ENCODE measurements around the gene FER1L5. TPM values are rescaled to one million over a fixed set of nuclear protein-coding genes. Genes with fewer than 3 reads are reported as not detected.

FER1L5 gene
- total RNA-seq, 1 experiment from 2014 or later, result 0.91 TPM

DNA sequence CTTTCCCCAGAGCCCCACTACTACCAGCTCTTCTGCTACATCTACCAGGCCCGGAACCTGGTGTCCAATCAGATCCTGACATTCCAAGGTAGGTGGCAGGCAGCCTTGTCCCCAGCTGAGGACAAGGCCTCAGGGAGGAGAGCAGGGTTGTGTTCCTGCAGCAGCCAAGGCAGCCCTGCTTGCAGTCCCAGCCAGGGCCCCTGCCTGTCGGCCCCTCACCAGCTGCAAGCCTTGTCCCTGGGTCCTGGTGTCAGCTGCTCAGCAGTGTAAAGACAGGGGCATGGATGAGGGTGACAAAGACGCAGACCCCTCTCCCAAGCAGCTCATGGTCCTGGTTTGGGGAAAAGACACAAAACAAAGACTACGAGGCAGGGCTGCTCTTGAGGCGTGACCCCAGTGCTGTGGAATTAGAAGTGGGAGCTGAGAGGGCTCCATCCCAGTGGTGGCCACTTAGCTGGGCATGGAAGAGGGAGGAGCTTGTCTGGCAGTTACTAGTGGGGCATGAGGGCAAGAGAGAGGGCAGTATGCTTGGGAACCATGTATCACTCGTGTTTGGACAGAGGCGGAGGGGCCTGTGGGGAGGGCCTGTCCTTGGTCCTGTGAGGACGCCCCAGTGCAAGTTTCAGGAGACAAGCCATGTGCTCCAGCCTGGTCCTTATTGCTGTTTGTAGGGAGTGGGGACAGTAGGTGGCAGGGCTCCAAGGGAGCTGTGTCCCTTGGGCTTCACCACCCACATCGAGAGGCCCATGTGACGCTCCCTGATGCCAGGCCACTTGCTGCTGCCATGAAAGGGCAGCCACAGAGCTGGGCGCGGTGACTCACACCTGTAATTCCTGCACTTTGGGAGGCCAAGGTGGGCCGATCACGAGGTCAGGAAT lies 49.8 kb downstream of the FER1L5 start:
- H3K27ac ChIP-seq (ENCODE audit: low read depth, low read length), result no peak overlapping the region
- no peak overlapping the region for H2AFZ ChIP-seq (ENCODE audit: low read depth, low read length, poor library complexity, severe bottlenecking)
- H4K20me1 ChIP-seq (ENCODE audit: insufficient read depth), result no peaks in the 10 kb centered on the region
- no peak overlapping the region for H3K4me2 ChIP-seq (ENCODE audit: low read length)
- H3K9me3 ChIP-seq (ENCODE audit: control insufficient read depth in 1 of 2, insufficient read depth in 1 of 2, low read depth in 1 of 2, low read length in 2 of 2), result no peaks in the 10 kb centered on the region
- H3K36me3 ChIP-seq (ENCODE audit: control insufficient read depth in 1 of 2, insufficient read depth in 2 of 2, low read length in 2 of 2), result no peaks in the 10 kb centered on the region
- no peak overlapping the region for H3K9ac ChIP-seq (ENCODE audit: low read length)
- no peaks in the 10 kb centered on the region for H3K27me3 ChIP-seq (ENCODE audit: insufficient read depth, low read length)
- no TSS peak for BruUV-seq (replicated peaks)
- ChIA-PET CTCF (no interaction called here), RAD21 (ENCODE audit: low non-redundant PET in 1 of 2, low total read pairs in 2 of 2, uncharacterized antibody in 2 of 2, unreplicated experiment in 2 of 2) (no interaction called here), POLR2A (no interaction called here)
- TF ChIP-seq ELF1 (IDR thresholded peaks at IDR 0.05; ENCODE audit: borderline replicate concordance, low read depth) (no peak), POLR2AphosphoS5 (IDR thresholded peaks at IDR 0.05; ENCODE audit: low read depth, low read length) (no peak), JUND (IDR thresholded peaks at IDR 0.05) (no peak), ZFX (IDR thresholded peaks at IDR 0.05) (no peak), FOSL1 (IDR thresholded peaks at IDR 0.05; ENCODE audit: low read depth) (no peak), TCF7L2 (IDR thresholded peaks at IDR 0.05; ENCODE audit: borderline replicate concordance, extremely low read depth, insufficient read depth, insufficient read length) (no peak)
- TF ChIP-seq, protein P1, sequence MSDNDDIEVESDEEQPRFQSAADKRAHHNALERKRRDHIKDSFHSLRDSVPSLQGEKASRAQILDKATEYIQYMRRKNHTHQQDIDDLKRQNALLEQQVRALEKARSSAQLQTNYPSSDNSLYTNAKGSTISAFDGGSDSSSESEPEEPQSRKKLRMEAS (IDR thresholded peaks at IDR 0.05), result no peak
- no peak overlapping the region for H3K4me3 ChIP-seq (replicated peaks in 1 of 2; ENCODE audit: low read depth in 1 of 2, low read length in 2 of 2)
- H3K9me2 ChIP-seq (ENCODE audit: insufficient read depth), result no peaks in the 10 kb centered on the region
- H3K4me1 ChIP-seq (ENCODE audit: control insufficient read depth in 1 of 2, insufficient read depth in 2 of 2, low read length in 2 of 2), result no peaks in the 10 kb centered on the region
- DNase-seq (ENCODE audit: low read depth, low spot score) (no peak), ATAC-seq (0 out of 2 replicates have a peak, but pooled peaks have one; percentile 16)
- intact Hi-C loops (cut with micrococcal nuclease), result no loop called here
- H3K79me2 ChIP-seq (ENCODE audit: insufficient read depth, low read length), result no peaks in the 10 kb centered on the region

DNA sequence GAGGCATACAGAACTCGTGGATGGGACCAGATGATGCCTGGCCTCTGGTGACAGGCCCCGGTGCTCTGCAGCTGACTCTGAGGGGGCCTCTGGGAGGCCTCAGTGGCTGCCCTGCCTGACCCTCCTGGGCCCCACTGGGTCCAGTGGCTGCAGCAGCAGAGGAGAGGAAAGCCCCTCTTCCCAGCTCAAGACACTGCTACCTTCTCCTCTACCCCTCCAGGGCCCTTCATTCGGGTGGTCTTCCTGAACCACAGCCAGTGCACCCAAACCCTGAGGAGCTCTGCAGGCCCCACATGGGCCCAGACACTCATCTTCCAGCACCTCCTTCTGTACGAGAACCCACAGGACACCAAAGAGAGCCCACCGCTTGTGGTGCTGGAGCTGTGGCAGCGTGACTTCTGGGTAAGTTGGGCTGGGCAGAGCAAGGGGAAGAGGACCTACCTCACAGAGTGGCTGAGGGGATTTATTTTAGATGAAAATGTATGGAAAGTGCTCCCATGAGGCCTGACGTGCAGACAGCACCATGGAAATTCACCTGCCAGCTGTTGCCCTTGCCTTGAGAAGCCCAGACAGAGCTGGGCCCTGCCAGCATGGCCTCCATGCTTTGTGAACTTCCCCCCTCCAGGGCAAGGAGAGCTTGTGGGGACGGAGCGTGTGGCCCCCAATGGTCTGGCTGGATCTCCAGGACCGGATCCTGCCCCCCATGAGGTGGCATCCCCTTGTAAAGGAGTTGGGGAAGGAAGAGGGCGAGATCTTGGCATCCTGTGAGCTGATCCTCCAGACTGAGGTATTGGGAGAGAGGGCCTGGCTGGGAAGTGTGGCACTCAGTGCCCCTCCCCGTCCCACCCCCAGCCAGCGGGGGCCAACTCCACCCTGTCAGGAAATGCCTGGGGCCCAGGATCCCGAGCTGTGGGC lies 51.0 kb downstream of the FER1L5 start:
- H3K9me2 ChIP-seq (ENCODE audit: insufficient read depth), result no peaks in the 10 kb centered on the region
- ATAC-seq (no peak), DNase-seq (ENCODE audit: low read depth, low spot score) (no peak)
- no peak overlapping the region for H3K4me2 ChIP-seq (ENCODE audit: low read length)
- H3K27me3 ChIP-seq (ENCODE audit: insufficient read depth, low read length), result no peaks in the 10 kb centered on the region
- CTCF ChIA-PET, result no interaction called here
- H3K4me1 ChIP-seq (ENCODE audit: control insufficient read depth in 1 of 2, insufficient read depth in 2 of 2, low read length in 2 of 2), result no peaks in the 10 kb centered on the region
- H3K4me3 ChIP-seq (replicated peaks in 1 of 2; ENCODE audit: low read depth in 1 of 2, low read length in 2 of 2), result no peak overlapping the region
- H3K79me2 ChIP-seq (ENCODE audit: insufficient read depth, low read length), result no peaks in the 10 kb centered on the region
- H4K20me1 ChIP-seq (ENCODE audit: insufficient read depth), result no peaks in the 10 kb centered on the region
- RAD21 ChIA-PET (ENCODE audit: low non-redundant PET in 1 of 2, low total read pairs in 2 of 2, uncharacterized antibody in 2 of 2, unreplicated experiment in 2 of 2), result no interaction called here
- no peak overlapping the region for H3K9ac ChIP-seq (ENCODE audit: low read length)
- no peak for TF ChIP-seq SRF (IDR thresholded peaks at IDR 0.05; ENCODE audit: low read depth)
- no TSS peak for BruUV-seq (replicated peaks)
- intact Hi-C loops (cut with micrococcal nuclease), result no loop called here
- H3K36me3 ChIP-seq (ENCODE audit: control insufficient read depth in 1 of 2, insufficient read depth in 2 of 2, low read length in 2 of 2), result no peaks in the 10 kb centered on the region
- POLR2A ChIA-PET, result no interaction called here
- H2AFZ ChIP-seq (ENCODE audit: low read depth, low read length, poor library complexity, severe bottlenecking), result no peak overlapping the region
- H3K9me3 ChIP-seq (ENCODE audit: control insufficient read depth in 1 of 2, insufficient read depth in 1 of 2, low read depth in 1 of 2, low read length in 2 of 2), result no peaks in the 10 kb centered on the region
- H3K27ac ChIP-seq (ENCODE audit: low read depth, low read length), result no peak overlapping the region
